Renal cortex interstitium (tissue), 11 donors: ENCODE measurements around the gene ANKRD16. TPM values are rescaled to one million over a fixed set of nuclear protein-coding genes. Genes with fewer than 3 reads are reported as not detected.
A peak's percentile ranks its signal among the peaks of the same experiment; 100 is the strongest.

Experiments used
- DNase-seq, 11 donors: peaks; one replicate each; pipeline ENCODE4 v3.0.0-alpha.2; 2013; ENCODE audit warnings: low read depth in 9 of 11, low spot score in 4 of 11; ENCODE audit errors: extremely low read depth in 1 of 11
- polyA plus RNA-seq, 3 donors: library from polyadenylated mRNA; unstranded; fragments of 120-200 nt; gene quantifications; one replicate each; pipeline ENCODE4 v1.2.1, GENCODE V29; 2013; ENCODE audit not compliant: insufficient read length in 3 of 3

ANKRD16 gene
- polyA plus RNA-seq, 3 donors, result 9.3 to 12.8 (median 12.5) TPM

DNA sequence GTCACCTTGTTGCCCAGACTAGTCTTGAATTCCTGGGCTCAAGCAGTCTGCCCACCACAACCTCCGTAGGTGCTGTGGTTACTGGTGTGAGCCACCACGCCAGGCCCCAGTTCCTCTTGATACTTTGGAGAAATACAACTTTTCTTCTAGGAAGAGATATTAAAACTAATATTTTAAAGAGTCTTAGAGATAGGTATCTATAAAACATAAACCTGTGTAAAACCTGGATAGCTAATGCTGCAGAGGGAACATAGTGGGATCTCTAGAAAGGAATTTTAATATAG lies 71.7 kb downstream of the ANKRD16 start:
- no peak for DNase-seq

DNA sequence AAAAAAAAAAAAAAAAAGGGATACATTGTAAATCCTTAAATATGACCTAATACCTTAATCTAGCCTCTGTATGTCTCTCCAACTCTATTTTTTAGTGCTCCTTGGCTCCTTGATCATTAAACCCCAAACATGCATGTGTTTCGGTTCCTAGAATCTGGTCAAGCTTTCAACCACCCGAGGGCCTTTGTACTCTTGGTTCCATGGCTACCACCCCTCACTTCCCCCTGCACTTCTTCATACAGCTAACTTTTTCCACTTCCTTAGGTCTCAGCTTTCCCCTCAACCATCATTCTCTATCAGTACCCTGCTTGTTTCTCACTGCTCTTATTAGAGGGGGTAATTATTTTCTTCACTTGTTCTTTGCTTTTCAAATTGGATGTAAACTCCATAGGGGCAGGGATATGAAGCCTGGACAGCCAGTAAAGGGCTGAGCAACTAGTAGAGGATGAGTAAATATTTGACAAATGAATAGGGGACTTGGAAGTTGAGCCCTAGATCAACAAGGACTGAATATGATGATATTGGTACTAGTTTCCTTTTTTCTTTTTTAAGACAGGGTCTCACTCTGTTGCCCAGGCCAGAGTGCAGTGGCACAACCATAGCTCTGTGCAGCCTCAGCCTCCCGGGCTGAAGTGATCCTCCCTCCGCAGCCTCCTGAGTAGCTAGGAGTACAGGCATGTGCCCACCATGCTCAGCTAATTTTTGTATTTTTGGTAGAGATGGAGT lies 72.2 kb downstream of the ANKRD16 start:
- no peak for DNase-seq

- no peak for DNase-seq
Measured at GRCh38 chr10:5816170-5816569, 73.5 kb downstream of the ANKRD16 start.

DNA sequence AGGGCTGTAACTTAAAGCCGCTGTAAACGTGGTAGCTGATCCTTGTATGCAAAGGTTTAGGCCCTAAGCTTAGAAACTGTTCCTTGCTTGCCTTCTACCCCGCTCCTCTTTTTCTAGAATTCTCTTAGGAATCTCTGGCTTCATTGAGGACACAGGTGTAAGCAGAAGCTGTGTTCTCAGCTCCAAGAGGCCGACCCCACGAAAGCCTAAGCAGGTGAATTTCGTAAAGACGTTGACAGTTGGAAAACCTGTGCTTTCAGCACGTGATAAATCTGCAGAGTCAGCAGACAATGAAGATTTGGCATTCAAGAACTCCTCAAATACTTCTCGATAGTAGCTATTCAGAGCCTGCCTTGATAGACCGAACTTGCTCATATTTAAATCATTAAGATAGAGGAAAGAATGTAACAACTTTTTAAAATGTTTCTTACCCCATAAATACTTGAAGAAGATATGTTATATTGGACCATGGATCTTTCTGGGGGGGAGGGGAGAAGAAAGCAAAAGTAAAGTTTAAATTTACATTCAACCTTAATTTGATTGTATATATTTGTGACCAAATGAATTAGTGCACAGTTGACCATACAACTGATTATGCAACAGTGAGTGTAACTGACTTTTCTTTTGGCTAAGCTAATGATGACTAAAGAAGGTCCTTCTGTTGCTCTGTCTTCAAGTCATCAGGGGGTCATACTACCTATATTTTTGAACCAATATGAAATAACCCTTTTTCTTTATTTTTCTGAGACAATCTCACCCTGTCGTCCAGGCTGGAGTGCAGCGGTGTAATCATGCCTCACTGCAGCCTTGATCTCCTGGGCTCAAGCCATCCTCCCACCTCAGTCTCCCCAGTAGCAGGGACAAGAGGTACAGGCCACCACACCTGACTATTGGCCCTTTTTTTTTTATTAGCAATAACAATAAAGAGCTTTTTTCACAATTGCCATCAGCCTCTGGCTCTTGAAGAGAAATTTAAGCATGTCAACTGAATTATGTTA lies 75.3 kb downstream of the ANKRD16 start:
- DNase-seq, result peak in 2 of 11 donors; percentile 13 to 39

GRCh38 chr10:5813341-5814109 lies 76.2 kb downstream of the ANKRD16 start, which contains the start of gene GDI2:
Gene GDI2 (minus strand): TSS chr10:5813434. CDS start chr10:5813258, 176 bp downstream.
- DNase-seq, result peak; percentile 91 to 97 (median 95)

- no peak for DNase-seq
Measured at GRCh38 chr10:5813091-5813340, 76.7 kb downstream of the ANKRD16 start.

GRCh38 chr10:5812283-5813090 lies 77.2 kb downstream of the ANKRD16 start:
- peak in 6 of 11 donors; percentile 18 to 45 (median 22) for DNase-seq

Other genes with a start within 250 kb of the ANKRD16 start
- gene ASB13, start 223.3 kb downstream of the ANKRD16 start, polyA plus RNA-seq, result 10 to 100 TPM; 22.9 to 24.2 (median 23.4) TPM
- 10 to 100 TPM; 33.9 to 38.4 (median 35.3) TPM for gene TASOR2, start 205.1 kb downstream of the ANKRD16 start, polyA plus RNA-seq
- 100 to 1,000 TPM; 284 to 348 (median 304) TPM for gene GDI2, start 76.5 kb downstream of the ANKRD16 start, polyA plus RNA-seq
- gene FBH1, start 350 bp upstream of the ANKRD16 start, polyA plus RNA-seq, result 10 to 100 TPM; 72.2 to 93.5 (median 76.7) TPM
- gene IL15RA, start 87.7 kb upstream of the ANKRD16 start, polyA plus RNA-seq, result 1 to 10 TPM; 1.6 to 2.4 (median 1.7) TPM
- gene IL2RA, start 172.5 kb upstream of the ANKRD16 start, polyA plus RNA-seq, result under 1 TPM in 1 of 3 donors, not detected in 2; 0.10 TPM
- 100 to 1,000 TPM; 149 to 203 (median 163) TPM for gene RBM17, start 199.1 kb upstream of the ANKRD16 start, polyA plus RNA-seq